Uterus (tissue), 2 donors: ENCODE measurements around the gene PSMA4.

Source experiments
- POLR2A ChIP-seq, 2 donors: fragments of 450-650 bp; IDR thresholded peaks; one replicate each; pipeline ENCODE4 v1.6.1; 2016; ENCODE audit warnings: antibody characterized with exemption in 2 of 2, mild to moderate bottlenecking in 1 of 2, moderate library complexity in 1 of 2
- TF ChIP-seq, protein P1 (sequence below), 4 experiments: fragments of 200-600 bp in 2 of 4; fragments of 450-650 bp in 2 of 4; sonication (generic) in 2 of 4; IDR thresholded peaks; one replicate each; pipeline ENCODE4 v1.5.1; 2016 to 2019; ENCODE audit warnings: antibody characterized with exemption in 4 of 4, mild to moderate bottlenecking in 2 of 4, moderate library complexity in 1 of 4

DNA sequence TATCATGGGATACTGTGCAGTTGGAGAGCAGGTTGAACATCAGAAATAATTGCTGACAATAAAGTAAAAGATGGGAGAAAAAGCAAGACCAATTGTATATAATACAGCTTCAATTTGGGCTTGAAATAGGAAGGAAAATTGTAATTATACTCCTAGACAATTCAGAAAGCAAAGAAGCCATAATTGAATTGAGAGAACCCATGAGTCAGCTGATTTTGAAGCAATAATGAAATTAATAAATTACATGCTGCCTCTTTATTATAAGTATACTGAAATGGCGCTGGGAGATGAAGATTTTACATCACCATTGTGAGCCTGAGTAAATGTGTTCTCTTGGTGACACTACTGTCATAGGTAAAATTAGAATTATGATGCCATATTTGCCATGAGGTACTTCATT, 57.3 kb downstream of the PSMA4 start:
- TF ChIP-seq, protein P1, sequence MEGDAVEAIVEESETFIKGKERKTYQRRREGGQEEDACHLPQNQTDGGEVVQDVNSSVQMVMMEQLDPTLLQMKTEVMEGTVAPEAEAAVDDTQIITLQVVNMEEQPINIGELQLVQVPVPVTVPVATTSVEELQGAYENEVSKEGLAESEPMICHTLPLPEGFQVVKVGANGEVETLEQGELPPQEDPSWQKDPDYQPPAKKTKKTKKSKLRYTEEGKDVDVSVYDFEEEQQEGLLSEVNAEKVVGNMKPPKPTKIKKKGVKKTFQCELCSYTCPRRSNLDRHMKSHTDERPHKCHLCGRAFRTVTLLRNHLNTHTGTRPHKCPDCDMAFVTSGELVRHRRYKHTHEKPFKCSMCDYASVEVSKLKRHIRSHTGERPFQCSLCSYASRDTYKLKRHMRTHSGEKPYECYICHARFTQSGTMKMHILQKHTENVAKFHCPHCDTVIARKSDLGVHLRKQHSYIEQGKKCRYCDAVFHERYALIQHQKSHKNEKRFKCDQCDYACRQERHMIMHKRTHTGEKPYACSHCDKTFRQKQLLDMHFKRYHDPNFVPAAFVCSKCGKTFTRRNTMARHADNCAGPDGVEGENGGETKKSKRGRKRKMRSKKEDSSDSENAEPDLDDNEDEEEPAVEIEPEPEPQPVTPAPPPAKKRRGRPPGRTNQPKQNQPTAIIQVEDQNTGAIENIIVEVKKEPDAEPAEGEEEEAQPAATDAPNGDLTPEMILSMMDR (IDR thresholded peaks at IDR 0.05) = no peak
- no peak for TF ChIP-seq POLR2A (IDR thresholded peaks at IDR 0.05)
